Measurements from ENCODE around the gene GSKIP.
A peak's percentile ranks its signal among the peaks of the same experiment; 100 is the strongest.
"Not testable (repeated sequence)": the region's sequence is repeated elsewhere in the genome, so short reads cannot be mapped to it uniquely, and the experiment has no call there.

The GSKIP gene, protein sequence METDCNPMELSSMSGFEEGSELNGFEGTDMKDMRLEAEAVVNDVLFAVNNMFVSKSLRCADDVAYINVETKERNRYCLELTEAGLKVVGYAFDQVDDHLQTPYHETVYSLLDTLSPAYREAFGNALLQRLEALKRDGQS

GRCh38 chr14:96362965-96363750 lies at the start of gene GSKIP, which contains the start of gene ATG2B:
GSKIP (plus strand) TSS chr14:96363526; CDS start chr14:96382248, 18,722 bp downstream.
ATG2B (minus strand) TSS chr14:96363341; CDS start chr14:96362976, 365 bp downstream.
- DNase-seq = peak; percentile 98

DNA sequence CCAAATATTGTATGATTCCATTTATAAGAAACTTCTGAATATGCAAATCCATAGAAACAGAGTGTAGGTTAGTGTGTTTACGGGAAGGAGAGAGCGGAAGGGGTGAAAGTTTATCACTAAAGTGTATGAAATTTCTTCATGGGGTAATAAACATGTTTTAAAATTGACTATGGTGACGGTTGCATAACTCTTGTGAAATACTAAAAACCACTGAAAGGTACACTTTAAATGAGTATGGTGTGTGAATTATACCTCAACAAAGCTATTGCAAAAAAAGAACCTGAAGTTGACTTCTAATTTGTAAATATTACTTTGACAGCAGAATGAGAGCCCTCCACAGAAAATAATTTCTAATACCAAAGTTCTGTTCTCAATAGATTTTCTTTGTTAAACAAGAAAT lies 47.2 kb upstream of the GSKIP start:
- no peak for DNase-seq

DNA sequence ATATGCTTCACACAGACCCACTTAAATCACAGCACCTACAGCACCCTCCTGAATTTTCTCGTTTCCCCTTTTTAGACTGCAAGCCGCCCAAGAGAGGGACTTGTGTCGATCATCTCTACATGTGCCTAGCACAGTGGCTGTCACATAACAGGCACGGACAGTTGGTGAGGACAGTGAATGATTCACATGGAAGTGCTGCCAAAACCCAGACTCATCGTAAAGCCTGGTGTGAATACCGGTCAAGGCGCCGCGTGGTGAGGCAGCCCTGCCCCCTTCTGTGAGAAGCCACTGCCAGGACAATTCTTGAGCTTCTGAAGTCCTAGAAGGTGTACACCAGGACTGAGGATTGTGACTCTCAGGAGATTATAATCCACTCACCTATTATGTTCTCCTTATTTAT lies 44.5 kb upstream of the GSKIP start:
- no peak for DNase-seq

DNA sequence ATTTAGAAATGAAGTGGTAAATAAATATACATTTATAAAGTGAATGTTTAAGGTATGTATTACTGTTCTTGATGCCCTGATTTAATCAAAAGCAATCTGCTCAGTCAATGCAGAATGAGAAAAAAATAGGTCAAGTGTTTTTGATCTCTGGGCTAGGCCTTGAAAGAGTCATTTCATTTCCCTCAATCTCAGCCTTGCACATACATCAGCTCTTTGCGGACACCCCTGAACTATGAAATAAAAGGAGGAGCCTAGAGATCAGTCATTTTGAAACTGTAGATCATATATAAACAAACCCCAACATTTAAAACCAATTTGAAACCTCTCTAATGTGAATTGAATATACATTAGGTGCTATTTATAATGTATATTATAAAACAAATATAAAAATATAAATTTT lies 42.7 kb upstream of the GSKIP start:
- DNase-seq = no peak

DNA sequence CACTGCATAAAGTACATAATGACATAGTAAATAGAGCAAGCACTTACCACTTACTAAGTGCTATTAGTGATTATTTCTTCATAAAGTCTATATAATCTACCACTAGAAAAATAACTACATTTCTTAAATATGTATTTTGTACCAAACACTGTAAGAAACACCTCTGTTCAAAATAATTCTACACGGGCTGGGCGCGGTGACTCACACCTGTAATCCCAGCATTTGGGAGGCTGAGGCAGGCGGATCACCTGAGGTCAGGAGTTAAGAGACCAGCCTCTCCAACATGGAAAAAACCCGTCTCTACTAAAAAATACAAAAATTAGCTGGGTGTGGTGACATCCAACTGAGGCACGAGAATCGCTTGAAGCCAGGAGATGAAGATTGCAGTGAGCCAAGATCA lies 39.1 kb upstream of the GSKIP start:
- DNase-seq = no peak

GRCh38 chr14:96338551-96338950 lies 24.8 kb upstream of the GSKIP start:
- no peak for DNase-seq

GRCh38 chr14:96341323-96341722 lies 22.0 kb upstream of the GSKIP start:
- DNase-seq = no peak

DNA sequence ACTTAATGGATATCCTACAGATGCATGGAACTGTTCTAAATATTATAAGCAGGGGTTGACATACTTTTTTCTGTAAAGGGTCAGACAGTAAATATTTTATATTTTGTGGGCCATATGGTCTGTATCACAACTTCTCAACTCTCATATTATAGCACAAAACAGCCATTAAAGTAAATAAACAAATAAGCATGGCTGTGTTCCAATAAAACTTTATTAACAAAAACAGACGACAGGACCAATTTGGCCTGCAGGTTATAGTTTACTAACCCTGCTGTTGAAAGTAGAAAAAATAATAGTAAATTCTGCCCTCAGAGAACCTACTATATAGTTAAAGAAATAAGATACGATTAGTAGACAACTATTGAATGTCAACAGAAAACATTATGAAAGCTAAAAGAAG lies 17.7 kb upstream of the GSKIP start:
- no peak for DNase-seq

- DNase-seq = not testable (repeated sequence)
Observed at GRCh38 chr14:96347957-96348356, 15.4 kb upstream of the GSKIP start.

DNA sequence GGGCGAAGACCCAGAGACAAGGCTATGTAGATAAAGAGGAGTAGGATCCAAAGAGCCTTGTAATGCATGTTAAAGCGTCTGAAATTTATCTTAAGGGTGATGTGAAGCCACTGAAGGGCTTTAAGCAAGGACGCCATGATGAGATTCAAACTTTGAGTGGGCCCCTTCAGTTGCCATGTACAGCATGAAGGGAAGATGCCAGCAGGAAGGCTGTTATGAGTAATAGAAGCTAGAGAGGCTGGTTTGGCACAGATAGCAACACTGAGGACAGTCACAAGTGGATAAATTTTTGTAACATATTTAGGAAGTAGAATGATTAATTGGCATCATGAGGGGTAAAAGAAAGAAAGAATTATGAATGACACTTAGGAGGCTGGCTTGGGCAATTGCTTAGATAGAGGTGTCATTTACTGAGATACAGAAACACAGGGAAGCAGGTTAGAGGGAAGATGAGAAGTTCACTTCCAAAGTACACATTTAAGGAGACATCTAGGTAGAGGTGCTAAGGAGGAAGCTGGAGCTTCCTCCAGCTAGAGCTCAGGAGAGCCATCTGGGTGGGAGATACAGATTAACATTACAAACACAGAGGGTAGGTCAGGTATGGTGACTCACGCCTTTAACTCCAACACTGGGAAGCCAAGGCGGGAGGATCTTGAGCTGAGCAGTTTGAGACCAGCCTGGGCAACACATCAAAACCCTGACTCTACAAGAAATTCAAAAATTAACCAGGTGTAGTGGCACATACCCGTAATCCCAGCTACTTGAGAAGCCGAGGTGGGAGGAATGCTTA lies 13.8 kb upstream of the GSKIP start:
- no peak for DNase-seq

DNA sequence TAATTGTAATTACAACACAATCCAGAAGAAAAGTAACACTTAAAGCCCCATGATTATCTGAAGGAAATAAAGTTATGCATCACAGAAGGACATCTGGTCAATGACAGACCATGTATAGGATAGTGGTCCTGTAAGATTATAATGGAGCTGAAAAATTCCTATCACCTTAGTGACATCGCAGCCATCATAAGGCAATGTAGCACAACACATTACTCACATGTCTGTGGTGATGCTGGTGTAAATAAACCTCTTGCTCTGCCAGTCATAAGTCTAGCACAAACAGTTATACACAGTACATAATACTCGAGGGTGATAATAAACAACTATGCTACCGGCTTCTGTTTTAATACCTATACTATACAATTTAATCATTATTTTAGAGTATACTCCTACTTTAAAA lies 11.3 kb upstream of the GSKIP start:
- DNase-seq = no peak

DNA sequence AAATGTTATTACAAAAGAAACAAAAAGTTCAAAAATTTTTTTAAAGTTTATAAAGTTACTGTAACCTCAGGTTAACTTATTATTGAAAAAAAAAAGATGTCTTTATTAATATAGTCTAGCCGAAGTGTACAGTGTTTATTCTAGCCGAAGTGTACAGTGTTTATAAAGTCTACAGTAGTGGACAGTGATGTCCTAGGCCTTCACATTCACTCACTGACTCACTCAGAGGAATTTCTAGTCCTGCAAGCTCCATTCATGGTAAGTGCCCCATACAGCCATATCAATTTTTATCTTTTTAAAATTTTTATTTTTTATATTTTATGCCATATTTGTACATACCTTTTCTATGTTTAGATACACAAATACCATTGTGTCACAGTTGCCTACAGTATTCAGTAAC lies 10.6 kb upstream of the GSKIP start:
- no peak for DNase-seq

GRCh38 chr14:96354246-96354645 lies 9.1 kb upstream of the GSKIP start:
- DNase-seq = no peak

DNA sequence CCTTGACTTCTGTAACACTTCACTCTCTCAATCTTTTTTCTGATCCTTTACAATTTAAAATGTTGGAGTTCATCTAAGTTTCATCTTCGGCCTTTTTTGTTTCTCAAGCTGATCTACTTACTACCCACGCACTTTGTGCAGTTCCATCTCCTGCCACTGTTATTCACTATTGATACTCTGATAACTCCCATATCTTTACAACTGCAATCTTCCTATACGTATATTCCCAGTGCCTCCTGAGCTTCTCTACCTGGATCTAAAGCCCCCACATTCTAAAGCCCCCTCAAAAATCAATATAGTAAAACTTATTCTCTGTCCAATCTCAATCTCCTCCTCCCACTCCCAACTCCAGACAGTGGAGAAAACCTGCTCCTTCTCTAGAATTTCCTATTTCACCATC lies 6.1 kb upstream of the GSKIP start:
- DNase-seq = no peak

DNA sequence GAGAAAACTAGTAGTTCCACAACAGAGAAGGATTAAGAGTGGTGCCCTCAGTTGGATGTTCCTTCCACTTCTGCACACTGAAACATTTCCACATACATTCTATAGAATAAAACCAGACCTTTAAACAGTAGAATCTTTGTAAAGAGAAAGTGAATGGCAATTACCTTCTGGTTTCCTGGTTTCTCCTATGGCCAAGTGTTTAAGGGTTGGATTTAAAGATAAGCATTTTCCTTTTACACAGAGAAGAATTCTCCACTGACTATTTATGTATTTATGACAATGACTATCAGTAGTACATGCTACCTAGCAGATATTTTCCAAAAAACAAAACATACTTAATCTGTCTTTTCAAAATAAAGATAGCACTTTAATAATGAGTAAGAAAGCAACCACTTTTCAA lies 3.4 kb upstream of the GSKIP start:
- DNase-seq = no peak

DNA sequence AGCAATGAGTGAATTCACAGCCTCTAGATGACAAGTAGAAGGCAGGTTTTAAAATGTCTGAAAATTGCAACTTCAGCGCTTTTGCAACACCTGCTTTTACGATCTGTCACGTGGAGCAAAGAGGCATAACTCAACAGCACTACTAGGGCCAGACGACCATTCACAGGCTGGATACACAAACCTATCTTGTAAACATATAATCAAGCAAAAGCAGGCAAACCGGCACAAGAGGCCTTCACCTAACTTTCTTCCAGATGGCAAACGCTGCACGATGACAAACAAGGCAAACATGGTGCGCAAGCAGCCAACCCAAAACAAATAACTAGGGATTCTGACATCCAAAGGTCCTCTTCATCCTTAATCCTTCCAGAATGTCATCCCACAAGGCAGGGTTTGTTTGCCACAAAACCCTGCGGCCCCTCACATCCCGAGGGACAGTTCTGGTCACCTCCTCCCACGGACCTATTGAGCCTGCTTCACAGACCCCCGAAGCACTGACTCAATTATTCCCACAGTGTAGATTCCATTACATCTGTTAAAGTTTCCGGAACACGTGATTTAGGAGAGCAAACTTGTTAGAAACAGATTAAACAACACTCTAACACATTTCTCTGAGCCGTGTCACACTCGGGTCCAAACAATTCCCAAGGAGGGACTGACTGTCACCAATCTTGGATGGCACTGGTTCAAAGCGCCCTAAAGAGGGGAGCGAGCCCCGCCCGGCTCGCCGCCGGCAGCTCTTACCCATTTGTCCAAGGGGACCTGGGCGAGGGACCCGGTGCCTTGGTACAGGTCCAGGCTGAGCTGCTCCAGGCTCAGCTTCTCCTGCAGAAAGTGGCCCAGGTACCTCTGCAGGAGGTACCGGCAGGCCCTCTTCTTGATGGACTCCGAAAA lies 1.0 kb upstream of the GSKIP start:
- peak; percentile 23 for DNase-seq

- peak; percentile 31 for DNase-seq
Observed at GRCh38 chr14:96363751-96364336, 518 bp downstream of the GSKIP start.

DNA sequence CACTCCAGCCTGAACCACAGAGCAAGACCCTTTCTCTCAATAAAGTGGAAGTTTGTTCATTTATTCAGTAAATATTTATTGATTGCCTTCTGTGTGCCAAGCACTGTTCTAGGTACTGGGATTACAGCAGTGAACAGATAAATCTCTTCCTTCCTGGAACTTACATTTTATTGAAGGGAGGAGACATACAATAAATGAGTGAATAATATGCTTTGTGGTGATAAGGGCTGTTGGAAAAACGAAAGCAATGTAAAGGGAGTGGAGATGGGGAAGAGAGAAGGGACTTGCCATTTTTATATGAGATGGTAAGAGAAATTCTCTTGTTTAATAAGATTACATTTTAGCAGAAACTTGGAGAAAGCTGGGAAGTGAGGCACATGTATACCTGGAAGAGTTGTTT lies 1.6 kb downstream of the GSKIP start:
- DNase-seq = no peak

GRCh38 chr14:96368534-96368933 lies 5.2 kb downstream of the GSKIP start:
- no peak for DNase-seq

DNA sequence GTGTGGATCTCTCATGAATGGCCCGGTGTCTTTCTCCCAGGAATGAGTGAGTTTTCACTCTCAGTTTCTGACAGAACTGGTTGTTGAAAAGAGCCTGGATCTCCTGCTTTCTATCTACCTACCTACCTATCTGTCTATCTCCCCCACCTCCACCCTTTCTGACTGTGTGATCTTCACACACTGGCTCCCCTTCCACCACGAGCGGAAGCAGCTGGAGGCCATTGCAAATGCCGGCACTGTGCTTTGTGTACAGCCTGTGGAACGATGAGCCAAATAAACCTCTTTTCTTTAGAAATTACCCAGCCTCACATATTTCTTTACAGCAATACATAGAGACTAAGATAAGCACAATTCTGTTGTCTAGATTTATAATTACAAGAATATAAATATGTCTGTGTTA lies 7.2 kb downstream of the GSKIP start:
- no peak for DNase-seq

GRCh38 chr14:96373538-96373937 lies 10.2 kb downstream of the GSKIP start:
- DNase-seq = no peak

GRCh38 chr14:96376093-96376492 lies 12.8 kb downstream of the GSKIP start:
- DNase-seq = no peak

GRCh38 chr14:96380735-96381134 lies 17.4 kb downstream of the GSKIP start:
- no peak for DNase-seq

All from activated CD8-positive, alpha-beta memory T cell treated with anti-CD3 and anti-CD28 coated beads, Interleukin-2, amount 50 U/mL, for 4 hours (primary cell).